Retinal pigment epithelial cell (primary cell): ENCODE results near the gene PRPF38B.
A peak's percentile ranks its signal among the peaks of the same experiment; 100 is the strongest.

Experiments
- DNase-seq: peaks from one replicate; pipeline ENCODE4 v3.0.0-alpha.2; 2010; ENCODE audit warnings: low read depth
- H3K4me3 ChIP-seq: 2 replicates; pipeline ENCODE4 v1.5.1; 2011; ENCODE audit warnings: mild to moderate bottlenecking, low read length, control low read depth, moderate library complexity
- CTCF ChIP-seq: conservative IDR thresholded peaks from 2 replicates; pipeline ENCODE4 v1.5.1; 2011; ENCODE audit warnings: low read depth, low read length, control low read depth, inconsistent platforms

The PRPF38B gene

GRCh38 chr1:108746382-108747170, 54.5 kb downstream of the PRPF38B start, which contains the start of gene STXBP3:
STXBP3 (plus strand) TSS chr1:108746674; CDS start chr1:108746738, 64 bp downstream.
- peak; percentile 91 for DNase-seq
- H3K4me3 ChIP-seq = peak within 1 kb of the TSS; percentile 78
- TF ChIP-seq CTCF = peak; percentile 98

GRCh38 chr1:108747171-108747850, 55.2 kb downstream of the PRPF38B start:
- H3K4me3 ChIP-seq = peak overlapping the region; percentile 78
- peak; percentile 51 for DNase-seq
- no peak for TF ChIP-seq CTCF

GRCh38 chr1:108747898-108748297, 55.8 kb downstream of the PRPF38B start:
- no peak overlapping the region for H3K4me3 ChIP-seq
- no peak for DNase-seq
- TF ChIP-seq CTCF = no peak

- no peak for TF ChIP-seq CTCF
- no peak for DNase-seq
- H3K4me3 ChIP-seq = no peak overlapping the region
Measured at GRCh38 chr1:108749081-108749480, 57.0 kb downstream of the PRPF38B start.

- TF ChIP-seq CTCF = no peak
- DNase-seq = peak; percentile 19
- no peak overlapping the region for H3K4me3 ChIP-seq
Measured at GRCh38 chr1:108750476-108751181, 58.5 kb downstream of the PRPF38B start.
